Vagina (tissue), 2 donors: Measurements from ENCODE around the gene SPACA9. TPM values are rescaled to one million over a fixed set of nuclear protein-coding genes. Genes with fewer than 3 reads are reported as not detected.

ENCODE experiments used
- DNase-seq, 2 donors: peaks; one replicate each; pipeline ENCODE4 v3.0.0-alpha.2; 2017; ENCODE audit errors: extremely low spot score in 2 of 2
- H3K27ac ChIP-seq: fragments of 200-600 bp; sonication (generic); one replicate; pipeline ENCODE4 v1.5.1; 2019
- H3K27me3 ChIP-seq: fragments of 200-600 bp; sonication (generic); one replicate; pipeline ENCODE4 v1.5.1; 2019
- H3K36me3 ChIP-seq, 2 donors: fragments of 200-600 bp; sonication (generic); one replicate each; pipeline ENCODE4 v1.5.1; 2017 to 2019
- H3K4me1 ChIP-seq: fragments of 200-600 bp; sonication (generic); one replicate; pipeline ENCODE4 v1.5.1; 2019
- H3K4me3 ChIP-seq, 2 donors: fragments of 200-600 bp; sonication (generic); 1 replicate in 1 of 2; 2 replicates in 1 of 2; pipeline ENCODE4 v1.5.1; 2016 to 2019
- H3K9me3 ChIP-seq: fragments of 200-600 bp; sonication (generic); one replicate; pipeline ENCODE4 v1.5.1; 2019
- POLR2A ChIP-seq, 2 donors: fragments of 450-650 bp; IDR thresholded peaks; one replicate each; pipeline ENCODE4 v1.6.1; 2017; ENCODE audit warnings: antibody characterized with exemption in 2 of 2, mild to moderate bottlenecking in 2 of 2, moderate library complexity in 2 of 2
- POLR2AphosphoS5 ChIP-seq, 2 donors: sonication (generic); formaldehyde crosslinking; IDR thresholded peaks; one replicate each; pipeline ENCODE4 v1.9.0; 2017; ENCODE audit warnings: antibody characterized with exemption in 2 of 2, mild to moderate bottlenecking in 2 of 2, low read depth in 1 of 2; ENCODE audit not compliant: insufficient read depth in 1 of 2
- intact Hi-C: fragments of 100-400 bp; cut with DNase I; formaldehyde crosslinking; loops from one replicate; pipeline ENCODE4 v1.15.1; 2023
- total RNA-seq: library from RNA; depleted of rRNA; stranded (reverse); fragments of >200 nt; gene quantifications from one replicate; pipeline ENCODE4 v1.2.3, GENCODE V29; 2016
- TF ChIP-seq, protein P1 (sequence below), 3 experiments: fragments of 450-650 bp in 2 of 3; fragments of 200-600 bp in 1 of 3; sonication (generic) in 1 of 3; IDR thresholded peaks; one replicate each; pipeline ENCODE4 v1.5.1; 2017 to 2019; ENCODE audit warnings: antibody characterized with exemption in 3 of 3, mild to moderate bottlenecking in 2 of 3, moderate library complexity in 2 of 3

SPACA9 gene
- total RNA-seq, 1 donor from 2014 or later, result 2.7 TPM

DNA sequence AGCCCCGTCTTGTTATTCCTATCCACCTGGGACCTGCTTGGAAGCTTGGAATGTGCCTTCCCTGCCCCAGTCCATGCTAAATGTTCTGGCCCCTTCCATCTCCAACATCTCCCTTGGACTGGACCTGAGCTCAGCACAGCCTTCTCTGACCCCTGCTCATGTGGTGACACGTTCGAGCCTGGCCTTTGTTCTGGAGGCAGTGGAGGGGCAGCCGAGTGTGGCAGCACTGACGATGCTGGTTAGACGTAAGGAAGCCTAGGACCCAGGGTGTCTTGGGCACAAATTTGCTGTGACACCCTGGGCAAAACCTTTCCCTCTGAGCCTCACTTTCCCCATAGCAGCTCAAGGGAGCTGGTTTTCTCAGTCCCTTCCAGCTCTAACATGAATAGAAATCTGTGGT lies 3.9 kb downstream of the SPACA9 start:
- Histone ChIP-seq H3K4me3 (no peak overlapping the region), H3K27ac (no peak overlapping the region), H3K4me1 (peaks cover 11% of the 10 kb centered on the region), H3K36me3 (peaks cover 0 to 3% of the 10 kb centered on the region in 2 donors), H3K27me3 (no peaks in the 10 kb centered on the region), H3K9me3 (no peaks in the 10 kb centered on the region)
- intact Hi-C loops, result no loop called here
- DNase-seq, result no peak
- TF ChIP-seq, protein P1, sequence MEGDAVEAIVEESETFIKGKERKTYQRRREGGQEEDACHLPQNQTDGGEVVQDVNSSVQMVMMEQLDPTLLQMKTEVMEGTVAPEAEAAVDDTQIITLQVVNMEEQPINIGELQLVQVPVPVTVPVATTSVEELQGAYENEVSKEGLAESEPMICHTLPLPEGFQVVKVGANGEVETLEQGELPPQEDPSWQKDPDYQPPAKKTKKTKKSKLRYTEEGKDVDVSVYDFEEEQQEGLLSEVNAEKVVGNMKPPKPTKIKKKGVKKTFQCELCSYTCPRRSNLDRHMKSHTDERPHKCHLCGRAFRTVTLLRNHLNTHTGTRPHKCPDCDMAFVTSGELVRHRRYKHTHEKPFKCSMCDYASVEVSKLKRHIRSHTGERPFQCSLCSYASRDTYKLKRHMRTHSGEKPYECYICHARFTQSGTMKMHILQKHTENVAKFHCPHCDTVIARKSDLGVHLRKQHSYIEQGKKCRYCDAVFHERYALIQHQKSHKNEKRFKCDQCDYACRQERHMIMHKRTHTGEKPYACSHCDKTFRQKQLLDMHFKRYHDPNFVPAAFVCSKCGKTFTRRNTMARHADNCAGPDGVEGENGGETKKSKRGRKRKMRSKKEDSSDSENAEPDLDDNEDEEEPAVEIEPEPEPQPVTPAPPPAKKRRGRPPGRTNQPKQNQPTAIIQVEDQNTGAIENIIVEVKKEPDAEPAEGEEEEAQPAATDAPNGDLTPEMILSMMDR (IDR thresholded peaks at IDR 0.05), result no peak
- TF ChIP-seq POLR2A (IDR thresholded peaks at IDR 0.05) (no peak), POLR2AphosphoS5 (IDR thresholded peaks at IDR 0.05; ENCODE audit: insufficient read depth in 1 of 2, low read depth in 1 of 2) (no peak)

DNA sequence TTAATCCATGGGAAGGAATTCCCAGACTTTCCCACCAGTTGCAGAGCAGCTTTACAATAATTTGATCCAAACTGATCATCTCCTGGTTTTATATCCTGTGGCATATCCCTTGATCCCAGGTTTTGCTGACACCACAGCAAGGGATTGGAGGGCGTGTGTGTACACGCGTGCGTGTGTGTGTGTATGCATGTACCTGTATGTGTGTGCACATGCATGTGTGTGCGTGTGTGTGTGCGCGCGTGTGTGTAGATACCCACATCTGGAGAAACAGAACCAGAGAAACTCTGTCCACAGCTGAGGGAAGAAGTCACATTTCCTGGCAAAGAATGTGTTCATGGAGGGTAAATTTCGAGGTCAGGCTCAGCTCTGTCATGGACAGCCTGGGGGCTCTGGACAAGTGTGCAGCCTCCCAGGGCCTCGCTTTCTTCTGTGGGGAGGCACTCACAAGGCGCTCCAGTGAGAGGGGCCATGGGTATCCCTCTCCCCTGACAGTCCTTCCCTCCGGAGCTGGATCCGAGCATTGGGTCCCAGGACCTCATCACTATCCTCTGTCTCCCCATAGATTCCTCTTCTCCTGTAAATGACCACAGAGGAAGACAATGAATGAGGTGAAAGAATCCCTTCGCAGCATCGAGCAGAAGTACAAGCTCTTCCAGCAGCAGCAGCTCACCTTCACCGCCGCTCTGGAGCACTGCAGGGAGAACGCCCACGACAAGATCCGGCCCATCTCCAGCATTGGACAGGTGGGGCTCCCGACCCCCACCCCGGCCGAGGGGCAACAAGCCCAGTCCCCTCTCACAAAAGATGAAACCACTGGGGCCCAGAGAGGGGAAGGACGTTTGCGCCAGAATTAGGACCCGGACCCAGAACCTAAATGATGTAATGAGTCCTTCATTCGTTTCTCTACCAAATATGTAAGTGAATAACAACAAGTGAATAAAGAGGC lies 4.9 kb downstream of the SPACA9 start:
- intact Hi-C loops, result no loop called here

DNA sequence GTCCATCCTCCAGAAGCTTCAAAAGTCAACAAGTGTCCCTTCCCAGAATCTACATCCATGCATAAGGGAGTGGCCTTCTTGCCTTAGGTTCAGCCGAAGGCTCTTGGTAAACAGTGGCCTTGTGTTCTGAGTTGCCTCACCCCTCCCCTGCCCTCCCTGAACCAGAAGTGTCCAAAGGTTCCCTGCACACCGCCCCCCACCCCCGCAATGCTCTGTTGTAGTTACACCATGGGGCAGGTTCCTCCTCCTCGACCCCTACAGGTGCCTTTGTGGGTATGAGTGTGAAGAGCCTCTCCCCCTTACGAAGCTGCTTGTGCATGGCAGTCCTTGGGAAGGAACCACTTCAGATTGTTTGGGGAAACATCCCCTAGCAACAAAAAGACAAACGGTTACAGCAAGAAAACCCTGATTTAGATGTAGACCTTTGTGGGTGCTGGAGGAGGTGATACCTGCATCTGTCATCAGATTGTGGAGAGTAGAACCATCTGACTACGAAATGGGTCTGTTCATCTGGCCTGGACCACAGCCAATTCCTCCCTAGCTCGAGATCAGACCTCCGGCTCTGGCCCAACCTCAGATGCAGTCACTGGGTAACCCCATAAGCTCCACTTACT lies 7.1 kb downstream of the SPACA9 start:
- no peaks in the 10 kb centered on the region for H3K9me3 ChIP-seq
- no peaks in the 10 kb centered on the region for H3K27me3 ChIP-seq
- H3K27ac ChIP-seq, result no peak overlapping the region
- H3K4me3 ChIP-seq, result no peak overlapping the region
- H3K4me1 ChIP-seq, result no peaks in the 10 kb centered on the region
- intact Hi-C loops, result no loop called here
- peaks cover 0 to 9% of the 10 kb centered on the region in 2 donors for H3K36me3 ChIP-seq
- TF ChIP-seq, protein P1 (IDR thresholded peaks at IDR 0.05), result no peak
- no peak for TF ChIP-seq POLR2A (IDR thresholded peaks at IDR 0.05)
- no peak for TF ChIP-seq POLR2AphosphoS5 (IDR thresholded peaks at IDR 0.05; ENCODE audit: insufficient read depth in 1 of 2, low read depth in 1 of 2)
- no peak for DNase-seq

More for the DNA sequence above, 4.9 kb downstream of the SPACA9 start:
- Histone ChIP-seq H3K27me3 (no peaks in the 10 kb centered on the region), H3K9me3 (no peaks in the 10 kb centered on the region), H3K4me3 (no peak overlapping the region), H3K36me3 (peaks cover 0 to 9% of the 10 kb centered on the region in 2 donors), H3K27ac (no peak overlapping the region), H3K4me1 (peaks cover 8% of the 10 kb centered on the region)
- TF ChIP-seq POLR2A (IDR thresholded peaks at IDR 0.05), result no peak
- TF ChIP-seq, protein P1 (IDR thresholded peaks at IDR 0.05), result no peak
- no peak for TF ChIP-seq POLR2AphosphoS5 (IDR thresholded peaks at IDR 0.05; ENCODE audit: insufficient read depth in 1 of 2, low read depth in 1 of 2)
- no peak for DNase-seq

DNA sequence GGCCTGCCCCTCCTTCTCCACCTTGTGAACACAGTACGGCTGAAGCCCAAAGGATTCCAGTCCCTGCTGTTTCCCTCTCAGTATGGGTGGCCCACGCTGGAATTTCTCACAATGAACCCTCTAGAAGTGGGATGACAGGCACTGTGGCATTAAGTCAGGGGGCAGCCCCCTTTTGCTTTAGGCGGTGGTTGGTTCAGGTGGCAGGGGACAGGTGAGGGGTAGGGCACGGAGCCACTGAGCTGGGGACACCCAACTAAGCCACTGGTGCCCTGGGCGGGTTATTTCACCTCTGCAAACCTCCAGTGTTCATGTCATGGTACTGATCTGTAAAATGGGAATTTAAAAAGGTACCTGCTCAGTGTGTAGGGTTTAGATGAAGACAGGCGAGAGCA lies 7.6 kb downstream of the SPACA9 start:
- H3K27me3 ChIP-seq, result no peaks in the 10 kb centered on the region
- no peak overlapping the region for H3K27ac ChIP-seq
- TF ChIP-seq POLR2AphosphoS5 (IDR thresholded peaks at IDR 0.05; ENCODE audit: insufficient read depth in 1 of 2, low read depth in 1 of 2), result no peak
- TF ChIP-seq, protein P1 (IDR thresholded peaks at IDR 0.05), result no peak
- no peak for TF ChIP-seq POLR2A (IDR thresholded peaks at IDR 0.05)
- no peaks in the 10 kb centered on the region for H3K9me3 ChIP-seq
- peaks cover 0 to 9% of the 10 kb centered on the region in 2 donors for H3K36me3 ChIP-seq
- H3K4me1 ChIP-seq, result no peaks in the 10 kb centered on the region
- DNase-seq, result no peak
- H3K4me3 ChIP-seq, result no peak overlapping the region
- intact Hi-C loops, result no loop called here
